Measurements from ENCODE around the gene SUSD6.
A peak's percentile ranks its signal among the peaks of the same experiment; 100 is the strongest.

Gene SUSD6

DNA sequence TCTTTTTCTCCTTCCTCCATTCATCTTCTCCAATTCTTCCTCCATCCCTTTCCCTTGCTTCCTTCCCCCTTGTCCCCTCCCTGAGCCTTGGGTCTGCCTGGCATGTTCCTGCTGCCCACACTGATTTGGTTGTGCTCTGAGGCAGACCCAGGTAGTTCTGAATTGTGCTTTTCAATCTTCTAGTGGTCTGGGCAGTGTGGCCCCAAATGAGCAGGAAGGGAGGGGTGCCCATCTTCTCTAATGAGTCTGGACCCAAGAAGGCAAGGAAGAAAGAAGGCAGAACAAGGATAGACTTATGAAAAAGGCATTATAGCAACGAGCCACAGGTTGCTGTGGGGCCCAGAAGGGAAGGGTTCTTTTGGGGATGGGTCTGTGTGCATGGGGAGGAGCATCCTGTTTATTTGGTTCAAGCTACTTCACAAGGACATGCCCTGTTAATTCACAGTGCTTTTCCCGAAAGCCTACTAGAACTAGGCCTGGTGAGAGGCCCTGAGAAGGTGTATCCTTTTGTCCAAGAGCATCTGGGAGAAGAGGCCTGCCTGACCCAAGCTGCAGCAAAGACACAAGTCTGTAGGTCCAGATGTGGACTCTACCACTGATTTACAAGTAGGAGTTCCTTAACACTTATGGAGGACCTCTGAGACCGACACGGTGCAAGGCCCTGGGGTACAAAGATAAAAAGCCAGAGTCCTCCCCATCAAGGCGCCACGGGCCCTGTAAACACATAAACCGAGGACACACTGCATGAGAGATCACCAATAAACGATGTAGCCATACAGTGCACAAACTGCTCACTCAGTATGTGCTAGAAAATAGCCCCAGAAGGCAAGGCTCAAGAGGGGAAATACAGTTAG, 1.1 kb upstream of the SUSD6 start:
- H2BK5ac ChIP-seq (ENCODE audit: low read length): peak overlapping the region; percentile 21
- peak overlapping the region; percentile 57 to 76 for H3K4me3 ChIP-seq (ENCODE audit: low read length in 2 of 2)
- H4K91ac ChIP-seq (ENCODE audit: low read depth, low read length, poor library complexity): no peak overlapping the region
- no CpG with 5 or more reads among the region's 8 CpGs for WGBS, 2 donors (ENCODE audit: extremely low coverage in 2 of 2, insufficient read length in 2 of 2, insufficient replicate concordance in 1 of 2)
- no peak overlapping the region for H4K8ac ChIP-seq (ENCODE audit: low read depth, low read length)
- peak overlapping the region; percentile 73 for H2AFZ ChIP-seq (ENCODE audit: low read length)
- DNase-seq (ENCODE audit: low spot score): no peak
- H2BK12ac ChIP-seq (ENCODE audit: low read length): peak overlapping the region; percentile 65
- H3K27me3 ChIP-seq (ENCODE audit: control insufficient read depth in 3 of 3, insufficient read depth in 3 of 3, low read depth in 1 of 3, low read length in 3 of 3): no peaks in the 10 kb centered on the region
- H3K4ac ChIP-seq (ENCODE audit: low read length): no peak overlapping the region
- H3K4me1 ChIP-seq (ENCODE audit: control insufficient read depth in 2 of 2, insufficient read depth in 1 of 2, low read depth in 1 of 2, low read length in 2 of 2): peaks cover 20 to 40% of the 10 kb centered on the region in 2 donors
- H2AK5ac ChIP-seq (ENCODE audit: low read depth, low read length): peak overlapping the region; percentile 58
- H3K18ac ChIP-seq (ENCODE audit: low read length): peak overlapping the region; percentile 12
- no peaks in the 10 kb centered on the region for H3K9me3 ChIP-seq (replicated peaks in 1 of 2; ENCODE audit: control insufficient read depth in 2 of 2, insufficient read depth in 1 of 2, low read depth in 1 of 2, low read length in 2 of 2)
- peak overlapping the region; percentile 53 for H3K9ac ChIP-seq (ENCODE audit: low read depth, low read length, poor library complexity)
- peak overlapping the region; percentile 8 for H2BK15ac ChIP-seq (ENCODE audit: low read length)
- H3K36me3 ChIP-seq (replicated peaks in 1 of 2; ENCODE audit: control insufficient read depth in 2 of 2, insufficient read depth in 2 of 2, low read length in 2 of 2): peaks cover 0 to 7% of the 10 kb centered on the region in 2 donors
- H3K27ac ChIP-seq (replicated peaks; ENCODE audit: low read length): peak overlapping the region; percentile 60
- no peak overlapping the region for H2BK120ac ChIP-seq (ENCODE audit: low read depth, low read length)
- no peak overlapping the region for H3K14ac ChIP-seq (ENCODE audit: low read length)
- H3K79me1 ChIP-seq (ENCODE audit: low read depth, low read length): no peaks in the 10 kb centered on the region
- peak overlapping the region; percentile 62 for H3K4me2 ChIP-seq (ENCODE audit: insufficient read depth, low read length, poor library complexity, severe bottlenecking)
- H3K23ac ChIP-seq (ENCODE audit: low read depth, low read length, poor library complexity): no peak overlapping the region

GRCh38 chr14:69610874-69611171, 573 bp upstream of the SUSD6 start:
- no CpG with 5 or more reads among the region's 8 CpGs for WGBS, 2 donors (ENCODE audit: extremely low coverage in 2 of 2, insufficient read length in 2 of 2, insufficient replicate concordance in 1 of 2)
- H3K4ac ChIP-seq (ENCODE audit: low read length): no peak overlapping the region

DNA sequence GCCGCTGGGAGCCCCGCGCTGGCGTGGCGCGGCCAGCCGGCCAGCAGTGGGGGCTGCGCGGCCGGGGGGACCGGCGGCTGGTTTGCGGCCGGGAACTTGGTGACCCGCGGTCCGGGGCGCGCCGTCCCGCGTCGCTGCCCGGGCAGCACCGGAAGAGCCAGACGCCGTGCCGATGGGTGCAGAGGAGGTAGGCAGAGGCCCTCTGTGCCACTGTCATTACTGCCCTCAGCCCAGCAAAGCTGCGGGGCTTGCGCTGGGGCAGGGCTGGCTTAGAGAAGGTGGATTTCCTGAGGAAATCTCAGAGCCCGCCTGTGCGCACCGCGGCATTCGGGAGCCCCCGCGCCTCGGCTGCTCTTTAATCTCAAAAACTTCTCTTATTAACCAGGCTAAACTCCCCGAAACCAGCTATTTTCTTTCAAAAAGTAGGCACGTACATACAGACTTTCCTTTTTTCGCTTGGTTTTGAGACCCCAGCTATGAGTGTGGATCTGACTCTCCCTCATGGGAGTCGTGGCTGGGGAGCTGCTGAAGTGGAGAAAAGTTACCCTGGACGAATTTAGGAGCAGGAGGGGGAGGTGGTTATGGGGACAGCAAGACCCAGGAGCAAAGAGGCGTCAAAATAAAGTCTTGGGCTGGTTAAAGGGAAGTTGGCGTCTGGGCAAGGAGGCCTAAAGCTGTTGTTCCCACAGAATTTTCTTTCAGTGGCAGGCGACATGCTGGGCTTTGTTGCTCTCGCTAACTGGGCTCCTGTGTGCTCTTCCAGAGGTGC, 802 bp downstream of the SUSD6 start:
- Histone ChIP-seq H2BK15ac (ENCODE audit: low read length) (no peak overlapping the region), H2AK5ac (ENCODE audit: low read depth, low read length) (no peak overlapping the region), H4K8ac (ENCODE audit: low read depth, low read length) (no peak overlapping the region), H3K27ac (replicated peaks; ENCODE audit: low read length) (peak overlapping the region; percentile 4), H4K91ac (ENCODE audit: low read depth, low read length, poor library complexity) (no peak overlapping the region), H3K9me3 (replicated peaks in 1 of 2; ENCODE audit: control insufficient read depth in 2 of 2, insufficient read depth in 1 of 2, low read depth in 1 of 2, low read length in 2 of 2) (no peaks in the 10 kb centered on the region), H2AFZ (ENCODE audit: low read length) (peak overlapping the region; percentile 72), H3K4me3 (ENCODE audit: low read length in 2 of 2) (peak overlapping the region; percentile 82 to 95), H3K23ac (ENCODE audit: low read depth, low read length, poor library complexity) (peak overlapping the region; percentile 65), H3K4ac (ENCODE audit: low read length) (no peak overlapping the region), H3K36me3 (replicated peaks in 1 of 2; ENCODE audit: control insufficient read depth in 2 of 2, insufficient read depth in 2 of 2, low read length in 2 of 2) (peaks cover 0 to 10% of the 10 kb centered on the region in 2 donors), H2BK120ac (ENCODE audit: low read depth, low read length) (no peak overlapping the region), H3K14ac (ENCODE audit: low read length) (peak overlapping the region; percentile 95), H3K79me1 (ENCODE audit: low read depth, low read length) (no peaks in the 10 kb centered on the region), H3K18ac (ENCODE audit: low read length) (peak overlapping the region; percentile 91), H2BK5ac (ENCODE audit: low read length) (no peak overlapping the region), H2BK12ac (ENCODE audit: low read length) (no peak overlapping the region), H3K9ac (ENCODE audit: low read depth, low read length, poor library complexity) (peak overlapping the region; percentile 88), H3K27me3 (ENCODE audit: control insufficient read depth in 3 of 3, insufficient read depth in 3 of 3, low read depth in 1 of 3, low read length in 3 of 3) (no peaks in the 10 kb centered on the region), H3K4me1 (ENCODE audit: control insufficient read depth in 2 of 2, insufficient read depth in 1 of 2, low read depth in 1 of 2, low read length in 2 of 2) (peaks cover 17 to 27% of the 10 kb centered on the region in 2 donors), H3K4me2 (ENCODE audit: insufficient read depth, low read length, poor library complexity, severe bottlenecking) (peak overlapping the region; percentile 95)
- DNase-seq (ENCODE audit: low spot score): peak; percentile 30
- WGBS, 2 donors (ENCODE audit: extremely low coverage in 2 of 2, insufficient read length in 2 of 2, insufficient replicate concordance in 1 of 2): no CpG with 5 or more reads among the region's 47 CpGs

More at GRCh38 chr14:69610874-69611171, 573 bp upstream of the SUSD6 start:
- Histone ChIP-seq H3K4me2 (ENCODE audit: insufficient read depth, low read length, poor library complexity, severe bottlenecking) (peak overlapping the region; percentile 62), H3K27me3 (ENCODE audit: control insufficient read depth in 3 of 3, insufficient read depth in 3 of 3, low read depth in 1 of 3, low read length in 3 of 3) (no peaks in the 10 kb centered on the region), H2BK120ac (ENCODE audit: low read depth, low read length) (no peak overlapping the region), H2BK15ac (ENCODE audit: low read length) (peak overlapping the region; percentile 8), H4K91ac (ENCODE audit: low read depth, low read length, poor library complexity) (no peak overlapping the region), H2AFZ (ENCODE audit: low read length) (peak overlapping the region; percentile 73), H3K14ac (ENCODE audit: low read length) (no peak overlapping the region), H3K23ac (ENCODE audit: low read depth, low read length, poor library complexity) (no peak overlapping the region), H3K9ac (ENCODE audit: low read depth, low read length, poor library complexity) (peak overlapping the region; percentile 53), H2BK5ac (ENCODE audit: low read length) (peak overlapping the region; percentile 21), H3K79me1 (ENCODE audit: low read depth, low read length) (no peaks in the 10 kb centered on the region), H2AK5ac (ENCODE audit: low read depth, low read length) (peak overlapping the region; percentile 58), H3K36me3 (replicated peaks in 1 of 2; ENCODE audit: control insufficient read depth in 2 of 2, insufficient read depth in 2 of 2, low read length in 2 of 2) (peaks cover 0 to 10% of the 10 kb centered on the region in 2 donors), H4K8ac (ENCODE audit: low read depth, low read length) (no peak overlapping the region), H3K18ac (ENCODE audit: low read length) (peak overlapping the region; percentile 12), H3K9me3 (replicated peaks in 1 of 2; ENCODE audit: control insufficient read depth in 2 of 2, insufficient read depth in 1 of 2, low read depth in 1 of 2, low read length in 2 of 2) (no peaks in the 10 kb centered on the region), H3K27ac (replicated peaks; ENCODE audit: low read length) (peak overlapping the region; percentile 60), H3K4me1 (ENCODE audit: control insufficient read depth in 2 of 2, insufficient read depth in 1 of 2, low read depth in 1 of 2, low read length in 2 of 2) (peaks cover 23 to 34% of the 10 kb centered on the region in 2 donors), H3K4me3 (ENCODE audit: low read length in 2 of 2) (peak overlapping the region; percentile 57 to 76), H2BK12ac (ENCODE audit: low read length) (no peak overlapping the region)
- DNase-seq (ENCODE audit: low spot score): no peak

DNA sequence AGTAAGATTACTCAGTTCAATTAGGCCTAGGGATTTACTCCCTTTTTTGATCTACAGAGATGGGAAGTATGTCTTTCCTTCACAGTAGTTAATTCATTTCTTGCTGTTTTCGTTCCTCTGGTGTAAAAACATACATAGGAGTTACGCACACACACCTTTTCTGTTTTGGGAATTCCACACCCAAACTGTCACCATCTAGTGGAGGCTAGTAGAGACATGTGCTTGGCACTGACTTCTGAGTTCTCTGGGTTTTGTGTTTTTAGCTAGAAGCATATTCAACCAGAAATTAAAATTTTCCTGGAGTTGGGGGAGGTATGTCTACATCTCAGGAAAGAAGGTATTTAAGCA, 1.4 kb downstream of the SUSD6 start:
- no peak overlapping the region for H3K14ac ChIP-seq (ENCODE audit: low read length)
- H3K18ac ChIP-seq (ENCODE audit: low read length): no peak overlapping the region
- peak overlapping the region; percentile 72 for H2AFZ ChIP-seq (ENCODE audit: low read length)
- peaks cover 17 to 23% of the 10 kb centered on the region in 2 donors for H3K4me1 ChIP-seq (ENCODE audit: control insufficient read depth in 2 of 2, insufficient read depth in 1 of 2, low read depth in 1 of 2, low read length in 2 of 2)
- H3K27ac ChIP-seq (replicated peaks; ENCODE audit: low read length): no peak overlapping the region
- no peak for DNase-seq (ENCODE audit: low spot score)
- no peak overlapping the region for H2BK15ac ChIP-seq (ENCODE audit: low read length)
- no CpG with 5 or more reads among the region's 2 CpGs for WGBS, 2 donors (ENCODE audit: extremely low coverage in 2 of 2, insufficient read length in 2 of 2, insufficient replicate concordance in 1 of 2)
- peak overlapping the region; percentile 95 for H3K4me2 ChIP-seq (ENCODE audit: insufficient read depth, low read length, poor library complexity, severe bottlenecking)
- no peaks in the 10 kb centered on the region for H3K79me1 ChIP-seq (ENCODE audit: low read depth, low read length)
- no peak overlapping the region for H2BK5ac ChIP-seq (ENCODE audit: low read length)
- no peaks in the 10 kb centered on the region for H3K27me3 ChIP-seq (ENCODE audit: control insufficient read depth in 3 of 3, insufficient read depth in 3 of 3, low read depth in 1 of 3, low read length in 3 of 3)
- no peaks in the 10 kb centered on the region for H3K9me3 ChIP-seq (replicated peaks in 1 of 2; ENCODE audit: control insufficient read depth in 2 of 2, insufficient read depth in 1 of 2, low read depth in 1 of 2, low read length in 2 of 2)
- H3K4me3 ChIP-seq (ENCODE audit: low read length in 2 of 2): peak overlapping the region in 1 of 2 donors; percentile 82
- H3K23ac ChIP-seq (ENCODE audit: low read depth, low read length, poor library complexity): no peak overlapping the region
- H2BK120ac ChIP-seq (ENCODE audit: low read depth, low read length): no peak overlapping the region
- no peak overlapping the region for H2BK12ac ChIP-seq (ENCODE audit: low read length)
- no peak overlapping the region for H3K9ac ChIP-seq (ENCODE audit: low read depth, low read length, poor library complexity)
- no peak overlapping the region for H4K8ac ChIP-seq (ENCODE audit: low read depth, low read length)
- no peak overlapping the region for H3K4ac ChIP-seq (ENCODE audit: low read length)
- peaks cover 0 to 10% of the 10 kb centered on the region in 2 donors for H3K36me3 ChIP-seq (replicated peaks in 1 of 2; ENCODE audit: control insufficient read depth in 2 of 2, insufficient read depth in 2 of 2, low read length in 2 of 2)
- no peak overlapping the region for H2AK5ac ChIP-seq (ENCODE audit: low read depth, low read length)
- H4K91ac ChIP-seq (ENCODE audit: low read depth, low read length, poor library complexity): no peak overlapping the region
